Astrocyte (in vitro differentiated cells and primary cell): Measurements from ENCODE around the gene DNAJC17. TPM values are rescaled to one million over a fixed set of nuclear protein-coding genes. Genes with fewer than 3 reads are reported as not detected.

Experiments used
- DNase-seq: peaks from one replicate; pipeline ENCODE4 v3.0.0-alpha.2; 2010; ENCODE audit warnings: low read depth
- FAIRE-seq: peaks from 2 replicates; lab custom pipeline; 2011; peaks lifted over from hg19 to GRCh38; lab: Jason Lieb, UNC
- H2AFZ ChIP-seq: 2 replicates; pipeline ENCODE4 v1.6.0; 2012; ENCODE audit warnings: low read depth, low read length, inconsistent platforms
- H3K27ac ChIP-seq: 2 replicates; pipeline ENCODE4 v1.5.1; 2011; ENCODE audit warnings: low read depth, low read length, inconsistent platforms
- H3K27me3 ChIP-seq: 2 replicates; pipeline ENCODE4 v1.6.0; 2011; ENCODE audit warnings: low read length, inconsistent platforms; ENCODE audit not compliant: insufficient read depth
- H3K36me3 ChIP-seq: 2 replicates; pipeline ENCODE4 v1.5.1; 2011; ENCODE audit warnings: low read length, inconsistent platforms; ENCODE audit not compliant: insufficient read depth
- H3K4me1 ChIP-seq: 2 replicates; pipeline ENCODE4 v1.5.1; 2011; ENCODE audit warnings: low read length, inconsistent platforms; ENCODE audit not compliant: insufficient read depth
- H3K4me2 ChIP-seq: 2 replicates; pipeline ENCODE4 v1.6.0; 2012; ENCODE audit warnings: low read length, inconsistent platforms
- H3K4me3 ChIP-seq: 2 replicates; pipeline ENCODE4 v1.5.1; 2011; ENCODE audit warnings: low read depth, mild to moderate bottlenecking, low read length, inconsistent platforms; ENCODE audit not compliant: insufficient read depth
- H3K79me2 ChIP-seq: 2 replicates; pipeline ENCODE4 v1.6.0; 2012; ENCODE audit warnings: mild to moderate bottlenecking, low read length, inconsistent platforms; ENCODE audit not compliant: insufficient read depth
- H3K9ac ChIP-seq: 2 replicates; pipeline ENCODE4 v1.6.0; 2012; ENCODE audit warnings: mild to moderate bottlenecking, low read length, inconsistent platforms
- H3K9me3 ChIP-seq: 2 replicates; pipeline ENCODE4 v1.5.1; 2012; ENCODE audit warnings: low read depth, mild to moderate bottlenecking, low read length, inconsistent platforms; ENCODE audit not compliant: insufficient read depth
- H4K20me1 ChIP-seq: 2 replicates; pipeline ENCODE4 v1.6.0; 2012; ENCODE audit warnings: low read length, inconsistent platforms; ENCODE audit not compliant: insufficient read depth
- H3K27ac Mint-ChIP-seq: one replicate; pipeline ENCODE4 v1.8.0; 2021; ENCODE audit warnings: mild to moderate bottlenecking, mixed read lengths; ENCODE audit not compliant: unreplicated experiment
- H3K27me3 Mint-ChIP-seq: one replicate; pipeline ENCODE4 v1.8.0; 2021; ENCODE audit warnings: low read depth, mixed read lengths; ENCODE audit not compliant: unreplicated experiment
- H3K36me3 Mint-ChIP-seq: one replicate; pipeline ENCODE4 v1.8.0; 2021; ENCODE audit warnings: low read depth, mixed read lengths; ENCODE audit not compliant: unreplicated experiment
- H3K4me1 Mint-ChIP-seq: one replicate; pipeline ENCODE4 v1.8.0; 2021; ENCODE audit warnings: low read depth, mixed read lengths; ENCODE audit not compliant: unreplicated experiment
- H3K4me3 Mint-ChIP-seq: one replicate; pipeline ENCODE4 v1.8.0; 2021; ENCODE audit warnings: mild to moderate bottlenecking, moderate library complexity, mixed read lengths; ENCODE audit not compliant: unreplicated experiment
- H3K9me3 Mint-ChIP-seq: one replicate; pipeline ENCODE4 v1.8.0; 2021; ENCODE audit warnings: mild to moderate bottlenecking, mixed read lengths; ENCODE audit not compliant: unreplicated experiment
- CTCF ChIP-seq: IDR thresholded peaks from 2 replicates; pipeline ENCODE4 v1.5.1; 2011; ENCODE audit warnings: low read depth, mild to moderate bottlenecking, inconsistent platforms, low read length, moderate library complexity; ENCODE audit not compliant: insufficient read depth
- EZH2 ChIP-seq: IDR thresholded peaks from 2 replicates; pipeline ENCODE4 v1.6.1; 2012; ENCODE audit warnings: mild to moderate bottlenecking, low read length, inconsistent platforms; ENCODE audit not compliant: insufficient read depth
- total RNA-seq: library from RNA; stranded (reverse); gene quantifications from 2 replicates; pipeline ENCODE4 v1.2.1, GENCODE V29; 2021

DNAJC17 gene
- total RNA-seq, 1 donor from 2014 or later, result 21.0 TPM

GRCh38 chr15:40759961-40760360 lies 47.3 kb downstream of the DNAJC17 start:
- Histone ChIP-seq H4K20me1 (peaks cover 3% of the 10 kb centered on the region), H3K27me3 (no peaks in the 10 kb centered on the region), H3K36me3 (no peaks in the 10 kb centered on the region), H3K4me2 (no peak overlapping the region), H3K79me2 (peaks cover under 1% of the 10 kb centered on the region), H3K4me3 (no peak overlapping the region), H3K4me1 (peaks cover 16% of the 10 kb centered on the region), H3K27ac (no peak overlapping the region), H3K9me3 (no peaks in the 10 kb centered on the region), H2AFZ (no peak overlapping the region), H3K9ac (no peak overlapping the region)
- TF ChIP-seq CTCF, result no peak
- Mint-ChIP-seq H3K27me3 (no peaks in the 10 kb centered on the region), H3K36me3 (no peaks in the 10 kb centered on the region), H3K4me1 (peaks cover under 1% of the 10 kb centered on the region), H3K4me3 (no peak overlapping the region), H3K27ac (no peak overlapping the region), H3K9me3 (no peaks in the 10 kb centered on the region)
- FAIRE-seq (no peak), DNase-seq (no peak)

- H3K9me3 ChIP-seq, result no peaks in the 10 kb centered on the region
- Mint-ChIP-seq H3K4me3 (no peak overlapping the region), H3K36me3 (no peaks in the 10 kb centered on the region), H3K27ac (no peak overlapping the region), H3K9me3 (no peaks in the 10 kb centered on the region), H3K4me1 (peaks cover 12% of the 10 kb centered on the region), H3K27me3 (no peaks in the 10 kb centered on the region)
- FAIRE-seq, result no peak
- TF ChIP-seq CTCF, result no peak
- no peak for TF ChIP-seq EZH2
- no peak overlapping the region for H3K4me2 ChIP-seq
- H3K4me3 ChIP-seq, result no peak overlapping the region
- H3K9ac ChIP-seq, result no peak overlapping the region
- no peaks in the 10 kb centered on the region for H3K27me3 ChIP-seq
- H3K79me2 ChIP-seq, result peaks cover 30% of the 10 kb centered on the region
- H3K4me1 ChIP-seq, result peaks cover 8% of the 10 kb centered on the region
- peak overlapping the region; percentile 9 for H2AFZ ChIP-seq
- H3K36me3 ChIP-seq, result no peaks in the 10 kb centered on the region
- peaks cover 5% of the 10 kb centered on the region for H4K20me1 ChIP-seq
- DNase-seq, result no peak
- no peak overlapping the region for H3K27ac ChIP-seq
Measured at GRCh38 chr15:40756938-40757337, 50.3 kb downstream of the DNAJC17 start.

GRCh38 chr15:40755812-40756208 lies 51.5 kb downstream of the DNAJC17 start:
- Histone ChIP-seq H4K20me1 (peaks cover 9% of the 10 kb centered on the region), H2AFZ (peak overlapping the region; percentile 95), H3K36me3 (no peaks in the 10 kb centered on the region), H3K4me1 (peaks cover 8% of the 10 kb centered on the region), H3K27me3 (no peaks in the 10 kb centered on the region), H3K79me2 (peaks cover 41% of the 10 kb centered on the region), H3K4me3 (peak overlapping the region; percentile 91), H3K27ac (peak overlapping the region; percentile 73), H3K4me2 (peak overlapping the region; percentile 98), H3K9ac (peak overlapping the region; percentile 91), H3K9me3 (no peaks in the 10 kb centered on the region)
- TF ChIP-seq CTCF (no peak), EZH2 (no peak)
- DNase-seq (no peak), FAIRE-seq (no peak)
- H3K4me1 Mint-ChIP-seq, result peaks cover 12% of the 10 kb centered on the region
- peak overlapping the region; percentile 91 for H3K4me3 Mint-ChIP-seq
- H3K9me3 Mint-ChIP-seq, result no peaks in the 10 kb centered on the region
- H3K27me3 Mint-ChIP-seq, result no peaks in the 10 kb centered on the region
- H3K27ac Mint-ChIP-seq, result peak overlapping the region; percentile 69
- peaks cover 2% of the 10 kb centered on the region for H3K36me3 Mint-ChIP-seq
